GM18511 (cell line): ENCODE measurements around the gene OSBPL3.

Experiments used
- ATAC-seq: cut with Tn5 transposase; IDR thresholded peaks from one replicate; pipeline ENCODE4 v1.9.1; 2021; ENCODE audit warnings: mild to moderate bottlenecking, moderate library complexity; ENCODE audit not compliant: unreplicated experiment

Gene OSBPL3

DNA sequence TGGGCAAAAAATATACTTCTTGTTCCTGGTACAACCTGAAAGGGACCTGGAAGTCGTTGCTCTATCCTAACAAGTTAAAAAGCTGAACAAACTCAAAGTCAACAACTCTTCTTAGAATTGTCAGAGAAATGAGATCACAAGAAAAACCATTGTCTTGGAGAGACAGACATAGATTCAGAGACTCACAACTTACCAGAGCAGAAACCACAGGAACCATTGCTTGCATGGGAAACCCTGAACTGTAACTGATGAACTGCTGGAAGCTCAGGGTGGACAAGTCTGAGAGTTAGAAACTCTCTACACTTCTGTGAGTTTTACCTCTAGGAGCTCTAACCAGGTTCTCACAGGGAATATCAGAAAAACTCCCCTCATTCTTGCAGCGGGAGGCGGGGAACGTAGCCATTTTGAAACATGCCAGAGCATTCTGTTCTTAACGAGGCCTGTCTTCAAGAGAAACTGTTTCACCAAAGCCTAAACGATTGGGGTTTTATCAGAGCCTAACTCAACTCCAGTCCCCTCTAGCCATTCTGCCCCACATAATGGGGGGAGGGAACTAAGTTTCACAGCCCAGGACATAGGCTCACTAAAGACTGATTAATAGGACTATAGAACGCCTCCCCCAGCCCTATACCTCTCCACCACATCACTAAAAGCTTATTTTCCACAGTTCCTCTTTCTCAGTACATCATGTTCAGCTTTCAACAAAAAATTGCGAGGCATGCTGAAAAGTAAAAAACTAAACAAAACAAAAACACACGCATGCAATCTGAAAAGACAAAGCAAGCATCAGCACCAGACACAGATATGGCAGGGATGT, 210.8 kb downstream of the OSBPL3 start:
- ATAC-seq: peak; percentile 51

DNA sequence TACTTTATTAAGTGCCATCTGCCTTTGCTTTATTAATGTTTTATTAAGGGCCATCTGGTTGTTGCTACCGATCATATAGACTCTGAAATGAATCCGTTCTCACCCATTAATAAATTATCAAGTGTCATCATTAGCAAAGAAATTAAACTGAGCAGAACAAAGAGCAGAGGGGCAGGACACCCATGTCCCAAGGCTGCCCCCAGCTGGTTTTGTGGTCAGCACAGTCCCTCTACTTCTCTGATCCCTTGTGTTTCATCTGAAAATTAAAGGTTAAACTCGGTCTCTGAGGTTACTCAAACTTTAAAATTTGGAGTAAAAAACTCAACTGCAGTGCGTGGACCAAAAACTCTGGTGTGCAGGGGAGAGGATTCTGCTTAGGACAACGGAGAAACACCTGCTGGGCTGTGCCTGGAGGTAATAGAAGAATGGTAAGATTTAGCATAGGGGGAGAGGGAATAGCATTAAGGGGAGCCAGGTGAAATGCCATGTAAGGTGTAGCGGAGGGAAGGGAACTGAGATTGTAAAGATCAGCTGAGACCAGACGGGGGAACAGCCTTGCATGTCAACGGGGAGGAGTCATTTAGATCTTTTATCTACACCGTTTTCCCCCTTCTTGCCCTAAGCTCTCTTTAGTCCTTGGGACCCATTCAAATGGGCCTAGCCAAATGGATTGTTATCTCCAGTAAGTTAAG, 212.0 kb downstream of the OSBPL3 start:
- no peak for ATAC-seq

DNA sequence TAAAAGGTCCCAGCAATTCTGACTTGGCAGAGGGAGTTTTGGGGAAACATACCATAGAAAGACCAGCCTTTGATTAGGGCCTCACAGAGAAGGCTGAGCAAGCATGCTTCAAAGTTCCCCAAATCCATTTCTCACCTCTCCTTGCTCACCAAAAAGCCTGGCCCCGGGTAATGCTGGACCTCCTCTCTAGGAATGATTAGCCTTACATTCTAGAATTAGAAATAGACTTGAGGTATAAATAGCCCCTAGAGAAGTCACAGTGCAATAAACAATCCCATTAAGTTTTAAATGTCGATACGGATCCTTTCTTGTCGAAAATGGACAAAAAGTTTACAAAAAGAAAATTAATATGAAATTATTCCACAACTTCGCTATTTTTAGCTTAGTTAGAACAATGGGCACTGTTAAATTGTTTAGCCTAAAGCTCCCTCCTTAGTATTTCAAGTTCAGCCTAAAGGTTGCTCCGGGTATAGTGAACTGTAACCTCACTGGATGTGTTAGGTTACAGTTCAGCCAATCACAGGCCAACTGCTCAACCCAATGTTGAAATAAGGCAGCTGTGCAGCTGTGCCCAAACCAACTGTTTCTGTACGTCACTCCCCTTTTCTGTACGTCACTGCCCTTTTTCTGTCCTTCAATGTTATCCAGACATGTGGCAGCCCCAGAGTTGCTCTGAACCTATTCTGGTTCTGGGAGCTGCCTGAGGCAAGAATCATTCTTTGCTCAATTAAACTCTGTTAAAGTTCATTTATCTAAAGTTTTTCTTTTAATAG, 214.8 kb downstream of the OSBPL3 start:
- ATAC-seq: no peak

DNA sequence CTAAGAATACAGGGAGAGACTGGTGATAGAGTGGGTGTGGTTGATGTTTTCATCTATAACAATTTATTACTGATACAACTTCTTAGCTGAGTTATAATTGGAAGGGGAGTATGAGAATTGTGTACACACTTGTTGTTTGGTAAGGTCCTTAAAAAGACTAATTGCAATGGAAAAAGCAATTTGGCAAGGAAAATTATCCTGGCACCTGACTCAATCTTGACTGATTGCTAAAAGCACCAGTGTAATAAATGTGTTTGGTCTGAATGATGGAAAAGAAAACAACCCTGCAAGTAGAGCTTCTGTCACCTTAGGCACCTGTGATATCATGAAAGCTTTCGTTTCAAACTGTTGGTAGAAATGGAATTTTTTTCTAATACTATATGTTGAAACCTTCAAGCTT, 216.0 kb downstream of the OSBPL3 start:
- ATAC-seq: no peak

DNA sequence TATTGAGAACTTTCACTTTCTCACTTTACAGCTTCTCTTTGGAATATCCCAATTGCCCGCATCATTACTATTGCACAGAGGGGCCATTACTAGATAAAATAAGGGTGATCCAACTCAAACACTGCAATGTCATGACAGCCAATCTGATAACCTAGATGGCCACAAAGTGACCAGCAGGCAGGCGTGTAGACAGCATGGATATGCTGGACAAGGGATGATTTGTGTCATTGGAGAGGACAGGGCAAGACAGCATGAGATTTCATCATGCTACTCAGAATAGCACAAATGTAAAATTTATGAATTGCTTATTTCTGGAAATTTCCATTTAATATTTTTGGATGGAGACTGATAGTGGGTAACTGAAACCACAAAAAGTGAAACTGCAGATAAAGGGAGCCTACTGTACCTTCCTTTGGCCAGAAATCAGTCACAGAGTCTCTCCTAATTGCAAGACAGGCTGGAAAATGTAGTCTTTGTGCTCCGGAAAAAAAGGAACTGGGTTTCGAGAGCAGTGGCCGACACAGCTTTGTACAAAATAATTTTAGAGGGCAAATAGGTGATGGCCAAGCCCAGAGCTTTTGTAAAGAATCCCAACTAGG, 216.6 kb downstream of the OSBPL3 start:
- ATAC-seq: no peak

DNA sequence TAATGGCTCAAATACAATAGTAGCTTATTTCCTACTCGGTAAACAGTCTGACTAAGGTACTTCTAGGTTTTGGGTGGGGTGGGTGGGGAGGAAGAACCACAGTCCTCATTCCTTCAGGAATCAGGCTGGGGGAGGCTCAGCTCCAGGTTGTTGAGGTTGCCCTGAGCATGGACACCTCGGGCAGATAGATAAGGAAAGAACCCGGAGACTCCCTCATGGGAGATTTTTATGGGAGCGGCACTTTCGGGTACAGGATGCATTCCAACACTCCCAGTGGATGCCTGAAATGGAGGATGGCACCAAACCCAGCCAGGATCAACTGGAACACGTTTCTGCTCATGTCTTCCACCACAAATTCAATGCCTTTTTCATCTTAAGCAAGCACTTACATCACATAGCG, 217.2 kb downstream of the OSBPL3 start:
- no peak for ATAC-seq

DNA sequence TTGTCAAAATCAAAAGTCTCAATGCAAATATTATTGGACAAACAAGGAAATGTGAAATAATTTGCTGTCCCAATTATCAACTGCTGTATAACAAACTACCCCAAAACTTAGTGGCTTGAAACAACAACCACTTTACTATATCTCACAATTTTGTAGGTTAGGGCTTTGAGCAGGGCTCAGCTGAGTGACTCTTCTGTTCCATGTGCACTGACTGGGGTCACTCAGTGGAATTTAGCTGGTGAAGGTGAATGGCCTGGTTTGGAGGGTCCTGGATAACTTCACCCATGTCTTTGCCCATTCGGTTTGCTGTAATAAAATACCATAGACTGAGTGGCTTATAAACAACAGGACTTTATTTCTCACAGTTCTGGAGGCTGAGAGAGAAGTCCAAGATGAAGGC, 219.0 kb downstream of the OSBPL3 start:
- ATAC-seq: no peak

DNA sequence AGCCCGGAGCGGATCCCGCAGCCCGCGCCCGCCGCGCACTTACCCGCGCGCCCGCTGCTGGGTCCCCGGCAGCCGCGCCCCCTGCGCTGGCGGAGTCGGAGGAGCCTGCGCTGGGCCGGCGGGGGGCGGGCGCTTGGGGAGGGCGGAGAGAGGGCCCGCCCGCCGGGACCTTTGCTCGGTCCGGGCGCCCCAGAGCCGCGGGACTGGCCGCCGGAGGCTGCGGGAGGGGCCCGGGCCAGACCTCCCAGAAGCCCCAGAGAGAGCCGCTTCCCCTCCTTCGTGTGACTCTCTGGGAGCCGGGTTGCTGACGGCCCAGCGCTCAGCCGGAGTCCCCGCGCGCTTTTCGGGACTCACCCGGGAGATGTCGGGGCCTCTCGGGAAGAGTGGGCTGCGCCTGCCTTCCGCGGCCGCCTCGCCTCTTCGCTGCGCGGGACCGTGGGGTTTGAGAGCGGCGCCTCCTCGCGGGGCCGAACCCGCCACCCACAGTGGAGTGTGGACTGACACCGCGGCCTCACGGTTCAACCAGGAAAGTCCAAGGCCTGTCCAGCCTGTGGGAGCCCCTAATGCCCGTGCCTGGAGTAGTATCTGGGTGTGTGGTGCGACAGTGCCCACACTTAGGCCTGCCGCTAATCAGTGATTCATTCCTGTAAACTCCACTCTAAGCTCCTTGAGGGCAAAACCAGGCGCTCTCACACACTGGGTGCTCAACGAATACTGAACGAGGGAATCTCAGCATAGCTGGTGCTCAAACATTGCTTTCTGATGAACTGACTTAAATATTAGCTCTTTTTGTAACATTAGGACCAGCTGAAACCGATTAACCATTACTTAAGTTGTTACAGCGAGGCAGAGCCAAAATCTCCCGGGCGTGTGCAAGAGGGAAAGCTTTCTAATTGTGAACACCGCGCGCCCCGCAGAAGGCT, 222.4 kb downstream of the OSBPL3 start, which contains the start of gene GSDME:
Gene GSDME (minus strand): TSS at position 112 of the 923 bp plus-strand sequence. CDS start 7,690 bp downstream, outside the sequence.
- ATAC-seq: peak; percentile 65

DNA sequence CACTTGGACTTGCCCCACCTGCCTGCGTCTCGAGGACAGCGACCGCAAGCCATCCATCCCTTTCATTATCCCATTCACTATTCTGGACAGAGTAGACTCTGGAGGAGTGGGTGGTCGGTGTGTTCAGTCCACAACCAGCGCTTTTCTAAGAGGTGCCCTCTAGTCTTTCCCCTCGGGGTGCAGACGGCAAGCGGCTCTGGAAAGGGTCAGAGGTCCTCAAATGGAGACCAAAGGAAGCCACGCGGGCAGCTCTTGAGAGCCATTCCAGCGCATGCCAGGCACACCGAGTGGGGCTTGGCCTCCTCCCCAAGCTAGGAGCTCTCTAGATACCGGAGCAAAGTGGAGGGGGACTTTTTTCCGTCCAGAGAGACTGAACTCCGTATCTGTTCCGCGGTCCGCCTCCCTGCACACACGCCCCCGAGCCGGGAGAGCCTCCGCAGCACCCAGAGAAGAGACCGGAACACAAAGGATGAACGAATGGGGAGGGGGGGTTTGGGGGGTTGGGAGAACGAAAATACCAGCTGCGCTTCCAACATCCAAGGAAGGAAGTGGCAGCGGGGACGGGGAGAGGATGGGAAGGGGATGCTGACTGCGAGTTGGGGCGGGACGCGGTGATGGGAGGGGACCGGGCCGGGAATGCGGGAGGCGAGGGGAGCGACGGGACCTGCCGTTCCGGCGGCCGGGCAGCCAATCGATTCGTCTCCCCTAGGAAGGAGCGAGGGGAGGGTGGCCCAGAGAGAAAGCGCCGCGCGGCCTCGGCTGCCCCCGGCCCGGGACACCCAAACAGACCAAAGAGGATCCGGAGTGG, 223.2 kb downstream of the OSBPL3 start:
- ATAC-seq: peak; percentile 26

DNA sequence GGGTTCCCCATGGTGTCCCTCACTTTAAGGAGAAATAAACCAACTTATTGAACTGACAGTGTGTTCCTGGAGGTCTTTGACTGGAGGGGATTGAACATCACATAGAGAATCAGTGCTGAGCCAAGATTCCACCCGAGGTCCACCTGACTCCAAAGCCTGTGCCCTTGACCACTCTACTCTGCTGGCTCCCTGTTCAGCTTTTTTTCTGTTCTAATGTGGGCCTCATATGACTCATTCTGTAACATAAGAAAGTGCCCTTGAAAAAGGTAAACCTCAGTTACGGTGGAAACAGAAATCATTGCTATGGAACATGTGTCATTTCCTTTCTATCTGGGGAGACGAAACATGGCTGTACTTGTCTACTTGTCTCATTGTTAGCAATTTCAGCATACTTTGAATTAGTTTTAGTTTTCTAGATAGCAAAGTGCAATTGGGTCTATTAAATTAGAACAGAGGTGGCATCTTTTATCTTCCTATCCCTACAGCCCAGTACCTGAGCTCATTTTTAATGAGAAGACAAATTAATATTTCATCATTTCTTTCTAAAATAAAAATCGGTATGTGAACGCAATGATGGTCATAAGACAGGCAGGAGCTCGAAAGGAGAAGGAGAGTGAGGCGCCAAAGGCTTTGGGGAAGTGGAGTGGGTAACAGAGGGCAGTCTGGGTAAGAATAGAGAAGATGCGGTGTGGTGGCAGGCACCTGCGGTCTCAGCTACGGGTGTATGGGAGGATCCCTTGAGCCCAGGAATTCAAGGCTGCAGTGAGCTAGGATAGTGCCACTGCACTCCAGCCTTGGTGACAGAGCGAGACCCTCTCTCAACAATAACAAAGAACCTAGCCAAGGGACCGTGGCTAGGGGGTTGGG, 224.2 kb downstream of the OSBPL3 start:
- peak; percentile 65 for ATAC-seq

DNA sequence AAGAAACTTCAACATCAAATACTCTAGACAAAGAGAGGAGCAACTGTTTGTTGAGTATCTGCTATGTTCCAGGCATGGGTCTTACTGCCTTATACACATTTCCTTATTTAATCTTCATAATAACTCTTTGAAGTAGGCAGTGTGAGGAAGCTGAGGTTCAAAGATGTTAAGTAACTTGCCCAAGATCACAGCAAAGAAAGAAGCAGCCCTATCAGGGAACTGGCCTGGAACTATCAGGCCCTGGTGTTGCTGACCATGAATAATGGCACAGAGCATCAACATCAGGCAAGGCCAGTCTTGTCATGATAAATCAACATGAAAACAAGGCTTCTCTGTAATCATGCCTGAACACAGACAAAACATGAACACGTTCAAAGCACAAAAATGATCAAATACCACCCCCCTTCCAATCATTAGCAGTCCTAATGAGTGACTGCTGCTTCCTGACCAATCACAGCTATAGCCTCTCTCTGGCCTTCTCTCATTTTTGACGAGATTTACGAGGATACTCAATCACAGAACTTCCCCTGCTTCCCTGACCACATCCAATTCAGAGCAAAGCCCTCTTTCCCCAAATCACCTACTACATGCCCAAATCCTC, 225.0 kb downstream of the OSBPL3 start:
- peak; percentile 1 for ATAC-seq

DNA sequence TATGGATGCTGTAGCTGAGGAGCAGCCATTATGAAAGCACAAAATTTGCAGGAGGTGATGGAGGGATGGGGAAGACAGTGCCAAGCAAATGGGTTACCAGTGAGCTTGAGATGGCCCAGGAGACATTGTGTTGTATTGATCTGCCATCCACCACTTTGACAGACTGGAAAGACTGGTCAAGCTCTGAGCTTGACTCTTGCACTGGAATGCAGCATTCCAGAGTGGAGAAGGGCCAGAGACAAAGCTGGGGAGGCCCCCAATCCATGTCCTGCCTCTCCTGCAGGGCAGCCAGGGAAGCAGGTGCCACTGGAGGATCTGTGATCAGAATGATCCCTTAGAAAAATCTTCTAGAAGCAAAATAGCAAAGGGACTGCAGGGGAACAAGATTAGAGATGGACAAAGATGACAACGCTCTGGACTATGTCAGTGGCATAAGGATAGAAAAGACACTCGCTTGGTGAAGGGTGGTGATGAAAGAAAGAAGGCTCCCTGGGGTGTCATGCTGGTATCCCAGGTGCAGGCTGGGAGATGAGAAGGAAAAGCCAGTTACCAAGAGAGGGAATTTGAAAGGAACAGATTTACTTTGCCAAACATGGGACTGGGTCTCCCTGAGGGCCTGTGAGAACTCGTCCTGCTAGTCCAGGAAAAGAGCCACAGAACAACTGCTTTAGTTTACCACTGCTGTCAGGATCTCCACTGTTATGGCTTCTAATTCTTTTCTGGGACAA, 227.7 kb downstream of the OSBPL3 start:
- ATAC-seq: no peak

DNA sequence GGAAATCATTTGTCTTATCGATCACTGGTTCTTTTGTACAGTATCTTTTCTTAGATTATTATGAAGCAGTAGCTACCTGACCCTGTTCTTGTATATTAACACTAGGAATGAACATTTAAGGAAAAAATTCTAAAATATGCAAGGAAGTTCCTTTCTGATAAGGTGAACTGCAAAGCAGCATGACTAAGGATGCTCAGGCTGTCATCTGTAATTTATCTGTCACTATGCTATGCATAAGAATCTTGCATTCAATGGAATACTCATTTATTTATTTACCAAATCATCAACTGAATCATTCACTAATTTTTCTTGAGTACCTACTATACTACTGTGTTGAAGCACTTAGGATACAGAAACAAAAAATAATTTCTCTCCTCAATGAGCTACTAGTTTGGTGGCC, 228.5 kb downstream of the OSBPL3 start:
- no peak for ATAC-seq

DNA sequence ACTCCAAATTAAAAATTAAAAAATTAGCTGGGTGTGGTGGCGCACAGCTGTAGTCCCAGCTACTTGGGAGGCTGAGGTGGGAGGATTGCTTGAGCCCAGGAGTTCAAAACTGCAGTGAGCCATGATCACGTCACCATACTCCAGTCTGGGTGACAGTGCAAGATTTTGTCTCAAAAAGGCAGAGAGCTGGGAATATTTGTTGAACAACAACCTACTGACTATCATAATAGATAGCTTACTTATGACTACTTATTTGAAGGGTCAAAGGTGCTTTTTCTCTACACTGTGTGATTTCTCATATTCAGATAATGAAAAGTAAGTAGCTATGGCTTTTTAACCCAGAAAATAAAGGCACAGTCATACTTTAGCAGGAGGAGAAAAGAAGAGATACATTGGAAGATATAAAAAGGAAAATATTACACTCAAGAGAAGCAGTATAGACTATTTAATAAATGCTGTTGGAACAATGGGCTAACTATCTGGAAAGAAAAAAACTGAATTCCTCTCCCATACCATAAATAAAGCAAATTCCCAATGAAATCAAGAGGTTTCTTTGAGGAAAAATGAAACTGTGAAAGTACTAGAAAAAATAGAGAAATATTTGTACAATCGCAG, 229.4 kb downstream of the OSBPL3 start:
- ATAC-seq: no peak

DNA sequence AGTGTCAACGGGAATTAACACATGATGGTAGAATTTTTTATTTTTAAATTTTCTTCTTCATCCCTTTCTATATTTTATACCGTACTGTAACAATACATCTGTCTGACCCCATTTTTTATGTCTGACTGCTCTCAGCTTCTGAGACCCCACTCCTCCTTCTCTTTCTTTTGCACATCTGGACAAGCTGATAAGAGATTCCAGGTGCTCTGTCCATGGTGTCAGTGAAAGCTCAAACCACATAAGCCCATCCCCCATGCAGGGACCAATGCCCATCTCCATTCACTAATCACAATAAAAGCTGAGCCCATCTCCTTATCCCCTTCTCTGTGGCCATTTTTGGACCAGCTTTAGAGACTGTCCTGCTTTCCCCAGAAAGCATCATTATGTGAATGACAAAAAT, 231.5 kb downstream of the OSBPL3 start:
- ATAC-seq: no peak
